Testis (tissue), 2 donors: ENCODE measurements around the gene PYGB.

Experiments used
- CTCF ChIP-seq, 3 experiments: fragments of 450-650 bp in 2 of 3; fragments of 200-600 bp in 1 of 3; sonication (generic) in 1 of 3; IDR thresholded peaks; one replicate each; pipeline ENCODE4 v1.5.1; 2016 to 2019; ENCODE audit warnings: antibody characterized with exemption in 3 of 3, mild to moderate bottlenecking in 2 of 3, moderate library complexity in 1 of 3
- POLR2A ChIP-seq: fragments of 450-650 bp; IDR thresholded peaks from one replicate; pipeline ENCODE4 v1.6.1; 2017; ENCODE audit warnings: antibody characterized with exemption, mild to moderate bottlenecking, moderate library complexity

GRCh38 chr20:25230166-25230831 is 17.6 kb upstream of the PYGB start:
- TF ChIP-seq CTCF (IDR thresholded peaks at IDR 0.05) (no peak), POLR2A (no peak)
